GM12873 (cell line): Measurements from ENCODE around the gene TNFRSF1B.

Source experiments
- TF ChIP-seq, protein P1 (sequence below): IDR thresholded peaks from 2 replicates; pipeline ENCODE4 v1.5.1; 2012; ENCODE audit warnings: low read depth, mild to moderate bottlenecking, moderate library complexity, low read length, control low read depth; ENCODE audit not compliant: insufficient read depth; ENCODE audit errors: missing control alignments

TNFRSF1B gene

DNA sequence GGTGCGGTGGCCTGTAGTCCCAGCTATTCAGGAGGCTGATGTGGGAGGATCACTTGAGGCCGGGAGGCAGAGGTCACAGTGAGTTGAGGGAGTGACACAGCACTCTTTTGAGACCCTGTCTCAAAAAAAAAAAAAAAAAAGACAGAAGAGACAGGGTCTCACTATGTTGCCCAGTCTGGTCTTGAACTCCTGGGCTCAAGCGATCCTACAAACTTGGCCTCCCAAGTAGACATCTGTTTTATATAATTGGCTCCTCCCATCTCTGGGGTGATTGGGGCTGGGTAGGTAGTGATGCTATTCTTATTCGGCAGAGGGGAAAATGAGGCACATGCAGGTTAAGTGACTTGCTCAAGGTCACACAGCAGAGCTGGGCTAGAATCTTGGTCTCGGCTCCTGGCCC is 39.4 kb downstream of the TNFRSF1B start:
- TF ChIP-seq, protein P1, sequence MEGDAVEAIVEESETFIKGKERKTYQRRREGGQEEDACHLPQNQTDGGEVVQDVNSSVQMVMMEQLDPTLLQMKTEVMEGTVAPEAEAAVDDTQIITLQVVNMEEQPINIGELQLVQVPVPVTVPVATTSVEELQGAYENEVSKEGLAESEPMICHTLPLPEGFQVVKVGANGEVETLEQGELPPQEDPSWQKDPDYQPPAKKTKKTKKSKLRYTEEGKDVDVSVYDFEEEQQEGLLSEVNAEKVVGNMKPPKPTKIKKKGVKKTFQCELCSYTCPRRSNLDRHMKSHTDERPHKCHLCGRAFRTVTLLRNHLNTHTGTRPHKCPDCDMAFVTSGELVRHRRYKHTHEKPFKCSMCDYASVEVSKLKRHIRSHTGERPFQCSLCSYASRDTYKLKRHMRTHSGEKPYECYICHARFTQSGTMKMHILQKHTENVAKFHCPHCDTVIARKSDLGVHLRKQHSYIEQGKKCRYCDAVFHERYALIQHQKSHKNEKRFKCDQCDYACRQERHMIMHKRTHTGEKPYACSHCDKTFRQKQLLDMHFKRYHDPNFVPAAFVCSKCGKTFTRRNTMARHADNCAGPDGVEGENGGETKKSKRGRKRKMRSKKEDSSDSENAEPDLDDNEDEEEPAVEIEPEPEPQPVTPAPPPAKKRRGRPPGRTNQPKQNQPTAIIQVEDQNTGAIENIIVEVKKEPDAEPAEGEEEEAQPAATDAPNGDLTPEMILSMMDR = no peak

DNA sequence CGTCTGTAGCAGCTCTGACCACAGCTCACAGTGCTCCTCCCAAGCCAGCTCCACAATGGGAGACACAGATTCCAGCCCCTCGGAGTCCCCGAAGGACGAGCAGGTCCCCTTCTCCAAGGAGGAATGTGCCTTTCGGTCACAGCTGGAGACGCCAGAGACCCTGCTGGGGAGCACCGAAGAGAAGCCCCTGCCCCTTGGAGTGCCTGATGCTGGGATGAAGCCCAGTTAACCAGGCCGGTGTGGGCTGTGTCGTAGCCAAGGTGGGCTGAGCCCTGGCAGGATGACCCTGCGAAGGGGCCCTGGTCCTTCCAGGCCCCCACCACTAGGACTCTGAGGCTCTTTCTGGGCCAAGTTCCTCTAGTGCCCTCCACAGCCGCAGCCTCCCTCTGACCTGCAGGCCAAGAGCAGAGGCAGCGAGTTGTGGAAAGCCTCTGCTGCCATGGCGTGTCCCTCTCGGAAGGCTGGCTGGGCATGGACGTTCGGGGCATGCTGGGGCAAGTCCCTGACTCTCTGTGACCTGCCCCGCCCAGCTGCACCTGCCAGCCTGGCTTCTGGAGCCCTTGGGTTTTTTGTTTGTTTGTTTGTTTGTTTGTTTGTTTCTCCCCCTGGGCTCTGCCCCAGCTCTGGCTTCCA is 40.1 kb downstream of the TNFRSF1B start:
- TF ChIP-seq, protein P1 = no peak

DNA sequence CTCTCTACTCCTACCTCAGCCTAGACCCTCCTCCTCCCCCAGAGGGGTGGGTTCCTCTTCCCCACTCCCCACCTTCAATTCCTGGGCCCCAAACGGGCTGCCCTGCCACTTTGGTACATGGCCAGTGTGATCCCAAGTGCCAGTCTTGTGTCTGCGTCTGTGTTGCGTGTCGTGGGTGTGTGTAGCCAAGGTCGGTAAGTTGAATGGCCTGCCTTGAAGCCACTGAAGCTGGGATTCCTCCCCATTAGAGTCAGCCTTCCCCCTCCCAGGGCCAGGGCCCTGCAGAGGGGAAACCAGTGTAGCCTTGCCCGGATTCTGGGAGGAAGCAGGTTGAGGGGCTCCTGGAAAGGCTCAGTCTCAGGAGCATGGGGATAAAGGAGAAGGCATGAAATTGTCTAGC is 41.5 kb downstream of the TNFRSF1B start:
- TF ChIP-seq, protein P1 = no peak

DNA sequence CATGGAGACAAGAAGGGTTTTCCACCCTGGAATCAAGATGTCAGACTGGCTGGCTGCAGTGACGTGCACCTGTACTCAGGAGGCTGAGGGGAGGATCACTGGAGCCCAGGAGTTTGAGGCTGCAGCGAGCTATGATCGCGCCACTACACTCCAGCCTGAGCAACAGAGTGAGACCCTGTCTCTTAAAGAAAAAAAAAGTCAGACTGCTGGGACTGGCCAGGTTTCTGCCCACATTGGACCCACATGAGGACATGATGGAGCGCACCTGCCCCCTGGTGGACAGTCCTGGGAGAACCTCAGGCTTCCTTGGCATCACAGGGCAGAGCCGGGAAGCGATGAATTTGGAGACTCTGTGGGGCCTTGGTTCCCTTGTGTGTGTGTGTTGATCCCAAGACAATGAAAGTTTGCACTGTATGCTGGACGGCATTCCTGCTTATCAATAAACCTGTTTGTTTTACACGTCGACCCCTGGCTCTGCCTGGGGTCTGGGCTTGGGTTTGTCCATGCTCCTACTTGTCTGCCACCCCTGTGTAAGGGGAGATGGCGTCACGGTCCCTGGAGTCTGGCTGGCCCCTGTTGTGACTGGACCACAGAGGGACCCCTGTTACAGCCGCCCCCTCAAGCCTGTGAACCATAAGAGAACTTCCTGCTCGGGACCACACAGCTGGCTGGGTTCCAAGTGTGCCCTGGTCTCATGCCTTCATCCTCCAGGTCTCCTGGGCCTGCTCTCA is 42.1 kb downstream of the TNFRSF1B start:
- TF ChIP-seq, protein P1 = peak; percentile 94

DNA sequence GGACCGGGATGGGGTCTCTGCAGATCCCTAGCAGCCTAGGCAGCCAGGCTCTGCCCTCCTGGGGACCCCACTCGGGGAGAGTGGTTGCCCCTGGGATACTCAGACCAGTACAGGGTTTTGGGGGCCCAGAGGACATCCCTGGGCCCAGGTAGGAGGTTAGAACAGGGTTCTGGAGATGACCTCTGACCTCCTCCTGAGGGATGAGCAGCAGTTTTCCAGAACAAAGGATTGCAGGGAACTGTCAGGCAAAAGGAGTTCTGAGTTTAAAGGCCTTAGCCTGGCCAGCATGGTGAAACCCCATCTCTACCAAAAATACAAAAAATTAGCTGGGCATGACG is 42.7 kb downstream of the TNFRSF1B start:
- TF ChIP-seq, protein P1 = no peak

DNA sequence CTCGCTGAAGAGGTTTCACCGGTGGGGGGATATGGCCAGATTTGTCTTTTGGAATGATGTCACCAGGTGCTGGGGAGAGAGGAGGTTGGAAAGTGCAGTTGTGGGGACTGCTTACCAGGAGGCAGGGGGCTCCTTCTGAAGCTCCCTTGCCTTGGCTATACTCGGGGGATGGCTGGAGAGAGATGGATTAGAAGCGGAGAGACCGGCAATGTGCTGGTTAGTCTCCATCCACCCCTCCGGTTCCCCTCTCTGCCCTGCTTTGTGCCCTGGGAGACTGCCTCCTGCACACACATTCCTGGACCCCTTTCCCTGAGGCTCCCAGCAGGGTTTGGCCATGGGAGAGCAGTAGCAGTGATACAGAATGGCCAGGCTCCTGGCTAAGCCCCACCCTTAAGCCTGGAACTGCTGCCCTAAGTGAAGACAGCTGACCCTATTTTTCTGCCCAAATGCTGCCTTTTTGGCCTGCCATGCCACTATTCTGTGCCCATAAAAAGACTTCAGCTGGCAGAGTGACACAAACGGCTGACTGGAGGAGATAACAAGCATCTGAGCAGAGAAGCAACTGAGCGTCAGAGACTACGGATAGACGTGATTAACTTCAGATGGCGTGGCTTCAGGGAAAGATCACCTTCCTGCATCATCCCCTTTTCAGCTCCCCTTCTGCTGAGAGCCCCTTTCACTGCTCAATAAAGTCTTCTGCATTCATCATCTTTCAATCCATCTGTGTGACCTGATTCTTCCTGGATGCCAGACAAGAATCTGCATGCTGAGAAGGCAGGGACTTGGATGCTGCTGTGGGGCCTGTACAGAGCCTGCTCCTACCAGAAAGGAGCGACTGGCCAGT is 48.5 kb downstream of the TNFRSF1B start:
- TF ChIP-seq, protein P1 = no peak

DNA sequence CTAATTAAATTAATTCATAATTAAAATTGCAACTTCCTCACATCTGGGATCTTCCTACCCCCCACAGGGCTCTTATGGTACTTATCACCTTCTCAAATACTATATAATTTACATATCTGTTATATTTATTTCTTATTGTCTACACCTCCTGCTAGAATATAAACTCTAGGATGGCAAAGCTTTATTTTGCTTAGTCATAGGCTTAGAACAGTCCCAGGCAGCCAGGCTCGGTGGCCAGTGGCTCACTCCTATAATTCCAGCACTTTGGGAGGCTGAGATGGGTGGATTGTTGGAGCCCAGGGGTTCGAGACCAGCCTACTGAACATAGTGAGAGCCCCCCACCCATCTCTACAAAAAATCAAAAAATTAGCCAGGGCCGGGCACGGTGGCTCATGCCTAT is 53.0 kb downstream of the TNFRSF1B start:
- TF ChIP-seq, protein P1 = no peak
